WTC11 (cell line): ENCODE results near the gene TMEM38B.

Experiments
- ATF1 ChIP-seq: sonication (generic); formaldehyde crosslinking; IDR thresholded peaks from 2 replicates; pipeline ENCODE4 v1.8.1; 2023; ENCODE audit warnings: mild to moderate bottlenecking, moderate library complexity, missing genetic modification reagents
- ESRRA ChIP-seq: sonication (generic); formaldehyde crosslinking; IDR thresholded peaks from 2 replicates; pipeline ENCODE4 v1.8.1; 2022; ENCODE audit warnings: mild to moderate bottlenecking, missing genetic modification reagents, borderline replicate concordance
- FOXJ3 ChIP-seq: sonication (generic); formaldehyde crosslinking; IDR thresholded peaks from 2 replicates; pipeline ENCODE4 v1.9.0; 2021; ENCODE audit warnings: missing genetic modification reagents, mild to moderate bottlenecking, borderline replicate concordance
- JAZF1 ChIP-seq: fragments of 250-450 bp; sonication (Bioruptor Pico); IDR thresholded peaks from 2 replicates; pipeline ENCODE4 v1.9.0; 2021; ENCODE audit warnings: moderate library complexity, mild to moderate bottlenecking, inconsistent platforms
- NFYB ChIP-seq: sonication (generic); formaldehyde crosslinking; conservative IDR thresholded peaks from 2 replicates; pipeline ENCODE4 v1.8.0; 2022; ENCODE audit warnings: low read depth, missing genetic modification reagents
- NR1H2 ChIP-seq: sonication (generic); formaldehyde crosslinking; IDR thresholded peaks from 2 replicates; pipeline ENCODE4 v1.9.0; 2021; ENCODE audit warnings: mild to moderate bottlenecking, moderate library complexity, missing genetic modification reagents
- PREB ChIP-seq: sonication (generic); formaldehyde crosslinking; IDR thresholded peaks from 2 replicates; pipeline ENCODE4 v1.8.1; 2022; ENCODE audit warnings: mild to moderate bottlenecking, missing genetic modification reagents, moderate library complexity, borderline replicate concordance
- SP1 ChIP-seq: sonication (generic); formaldehyde crosslinking; conservative IDR thresholded peaks from 2 replicates; pipeline ENCODE4 v1.8.1; 2022; ENCODE audit warnings: missing genetic modification reagents
- ZNF121 ChIP-seq: sonication (generic); formaldehyde crosslinking; IDR thresholded peaks from 2 replicates; pipeline ENCODE4 v1.8.0; 2023; ENCODE audit warnings: missing genetic modification reagents
- TF ChIP-seq, protein P1 (sequence below): fragments of 200-600 bp; IDR thresholded peaks from 2 replicates; pipeline ENCODE4 v1.8.0; 2022; ENCODE audit warnings: antibody characterized with exemption
- TF ChIP-seq, protein P2 (sequence below): sonication (generic); formaldehyde crosslinking; IDR thresholded peaks from 2 replicates; pipeline ENCODE4 v1.8.1; 2023; ENCODE audit warnings: mild to moderate bottlenecking, moderate library complexity, missing genetic modification reagents

DNA sequence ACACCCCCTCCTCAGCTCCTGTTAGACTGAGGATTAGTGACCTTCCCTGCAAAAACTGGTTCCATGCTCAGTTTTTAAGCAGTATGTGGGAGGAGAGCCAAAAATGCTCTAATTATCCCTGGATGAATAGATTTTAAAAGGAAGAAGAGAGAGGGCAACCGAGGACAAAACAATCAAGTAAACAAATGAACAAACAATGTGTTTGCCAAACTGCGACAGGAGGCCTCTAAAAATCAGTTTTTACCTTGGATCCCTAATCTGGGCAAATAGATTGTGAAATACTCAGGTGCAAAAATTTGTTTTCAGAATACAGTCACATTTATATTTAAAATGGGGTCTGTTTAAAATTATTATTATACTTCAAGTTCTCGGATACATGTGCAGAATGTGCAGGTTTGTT lies 23.6 kb upstream of the TMEM38B start:
- TF ChIP-seq SP1 (no peak), PREB (no peak), ATF1 (CRISPR knock-in tag) (no peak), ZNF121 (CRISPR knock-in tag) (no peak), JAZF1 (CRISPR knock-in tag) (no peak), FOXJ3 (CRISPR knock-in tag) (no peak), ESRRA (CRISPR knock-in tag) (no peak), NFYB (no peak), NR1H2 (CRISPR knock-in tag) (no peak)
- TF ChIP-seq, protein P1, sequence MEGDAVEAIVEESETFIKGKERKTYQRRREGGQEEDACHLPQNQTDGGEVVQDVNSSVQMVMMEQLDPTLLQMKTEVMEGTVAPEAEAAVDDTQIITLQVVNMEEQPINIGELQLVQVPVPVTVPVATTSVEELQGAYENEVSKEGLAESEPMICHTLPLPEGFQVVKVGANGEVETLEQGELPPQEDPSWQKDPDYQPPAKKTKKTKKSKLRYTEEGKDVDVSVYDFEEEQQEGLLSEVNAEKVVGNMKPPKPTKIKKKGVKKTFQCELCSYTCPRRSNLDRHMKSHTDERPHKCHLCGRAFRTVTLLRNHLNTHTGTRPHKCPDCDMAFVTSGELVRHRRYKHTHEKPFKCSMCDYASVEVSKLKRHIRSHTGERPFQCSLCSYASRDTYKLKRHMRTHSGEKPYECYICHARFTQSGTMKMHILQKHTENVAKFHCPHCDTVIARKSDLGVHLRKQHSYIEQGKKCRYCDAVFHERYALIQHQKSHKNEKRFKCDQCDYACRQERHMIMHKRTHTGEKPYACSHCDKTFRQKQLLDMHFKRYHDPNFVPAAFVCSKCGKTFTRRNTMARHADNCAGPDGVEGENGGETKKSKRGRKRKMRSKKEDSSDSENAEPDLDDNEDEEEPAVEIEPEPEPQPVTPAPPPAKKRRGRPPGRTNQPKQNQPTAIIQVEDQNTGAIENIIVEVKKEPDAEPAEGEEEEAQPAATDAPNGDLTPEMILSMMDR = no peak
- TF ChIP-seq, protein P2, sequence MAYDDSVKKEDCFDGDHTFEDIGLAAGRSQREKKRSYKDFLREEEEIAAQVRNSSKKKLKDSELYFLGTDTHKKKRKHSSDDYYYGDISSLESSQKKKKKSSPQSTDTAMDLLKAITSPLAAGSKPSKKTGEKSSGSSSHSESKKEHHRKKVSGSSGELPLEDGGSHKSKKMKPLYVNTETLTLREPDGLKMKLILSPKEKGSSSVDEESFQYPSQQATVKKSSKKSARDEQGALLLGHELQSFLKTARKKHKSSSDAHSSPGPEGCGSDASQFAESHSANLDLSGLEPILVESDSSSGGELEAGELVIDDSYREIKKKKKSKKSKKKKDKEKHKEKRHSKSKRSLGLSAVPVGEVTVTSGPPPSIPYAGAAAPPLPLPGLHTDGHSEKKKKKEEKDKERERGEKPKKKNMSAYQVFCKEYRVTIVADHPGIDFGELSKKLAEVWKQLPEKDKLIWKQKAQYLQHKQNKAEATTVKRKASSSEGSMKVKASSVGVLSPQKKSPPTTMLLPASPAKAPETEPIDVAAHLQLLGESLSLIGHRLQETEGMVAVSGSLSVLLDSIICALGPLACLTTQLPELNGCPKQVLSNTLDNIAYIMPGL (CRISPR knock-in tag) = no peak
